Measurements from ENCODE around the gene LOXL3.

LOXL3 gene

DNA sequence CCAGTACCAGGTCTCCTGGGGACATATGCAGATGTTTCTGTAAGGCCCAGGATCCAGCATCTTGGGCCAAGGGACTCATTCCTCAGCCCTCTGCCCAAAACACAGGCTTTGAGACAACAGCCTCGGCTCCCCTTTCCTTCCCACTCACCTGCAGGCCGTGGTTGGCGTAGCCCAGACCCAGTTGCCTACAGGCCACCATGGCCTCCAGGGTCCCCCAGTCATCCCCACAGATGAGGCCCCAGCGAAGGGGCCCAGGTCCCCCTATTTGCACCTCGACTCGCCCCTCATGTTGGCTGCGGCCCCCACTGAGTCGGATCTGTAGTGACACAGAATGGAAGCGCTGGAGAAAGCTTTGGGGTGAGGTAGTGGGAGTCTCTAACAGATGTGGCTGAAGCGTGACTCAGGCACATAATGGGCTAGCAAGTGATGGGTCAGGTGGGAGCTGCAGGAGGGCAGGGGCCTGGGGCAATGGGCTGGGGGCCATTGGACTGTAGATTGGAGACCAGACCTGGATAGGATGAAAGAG is 18.2 kb downstream of the LOXL3 start:
- POLR2A ChIA-PET: no interaction called here

DNA sequence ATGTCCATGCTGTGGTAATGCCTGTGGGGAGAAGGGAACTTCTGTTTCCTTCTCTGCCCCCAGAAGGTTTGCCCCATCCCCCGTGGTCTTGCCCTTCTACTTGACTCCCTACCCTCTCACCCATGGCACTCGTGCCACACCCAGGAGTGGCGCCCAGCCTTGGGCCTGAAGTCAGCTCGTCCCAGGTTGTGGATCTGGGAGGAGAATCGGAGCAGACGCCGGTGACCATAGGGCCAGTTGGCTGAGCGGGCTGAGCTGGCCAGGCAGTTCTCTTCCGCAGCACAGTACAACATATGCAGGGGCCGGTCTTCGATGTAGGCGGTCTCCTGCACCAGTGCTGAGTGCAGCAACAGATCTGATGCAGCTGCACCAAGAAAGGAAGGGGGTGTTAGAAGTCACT is 19.3 kb downstream of the LOXL3 start:
- ChIA-PET CTCF (interaction anchor here (4.1 to 4.3 kb wide), 2 partner anchors 53 kb away, joined by 30 to 34 read pairs; partner anchors contain the start of genes CCDC142 and TTC31), POLR2A (no interaction called here)
- peaks cover 0 to 38% of the 10 kb centered on the region in 2 experiments; a peak in 1 of 3 replicates for H3K36me3 ChIP-seq (ENCODE audit: control insufficient read depth in 2 of 2, insufficient read depth in 1 of 2, low read length in 2 of 2)
- H3K4me1 ChIP-seq (ENCODE audit: control insufficient read depth, insufficient read depth, low read length): no peaks in the 10 kb centered on the region
- no peak overlapping the region for H3K27ac ChIP-seq (ENCODE audit: extremely low read depth, low read depth, low read length)
- TF ChIP-seq, protein P1, sequence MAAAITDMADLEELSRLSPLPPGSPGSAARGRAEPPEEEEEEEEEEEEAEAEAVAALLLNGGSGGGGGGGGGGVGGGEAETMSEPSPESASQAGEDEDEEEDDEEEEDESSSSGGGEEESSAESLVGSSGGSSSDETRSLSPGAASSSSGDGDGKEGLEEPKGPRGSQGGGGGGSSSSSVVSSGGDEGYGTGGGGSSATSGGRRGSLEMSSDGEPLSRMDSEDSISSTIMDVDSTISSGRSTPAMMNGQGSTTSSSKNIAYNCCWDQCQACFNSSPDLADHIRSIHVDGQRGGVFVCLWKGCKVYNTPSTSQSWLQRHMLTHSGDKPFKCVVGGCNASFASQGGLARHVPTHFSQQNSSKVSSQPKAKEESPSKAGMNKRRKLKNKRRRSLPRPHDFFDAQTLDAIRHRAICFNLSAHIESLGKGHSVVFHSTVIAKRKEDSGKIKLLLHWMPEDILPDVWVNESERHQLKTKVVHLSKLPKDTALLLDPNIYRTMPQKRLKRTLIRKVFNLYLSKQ (tag by site-specific recombination; IDR thresholded peaks at IDR 0.05; ENCODE audit: borderline replicate concordance): no peak
- TF ChIP-seq, protein P2, sequence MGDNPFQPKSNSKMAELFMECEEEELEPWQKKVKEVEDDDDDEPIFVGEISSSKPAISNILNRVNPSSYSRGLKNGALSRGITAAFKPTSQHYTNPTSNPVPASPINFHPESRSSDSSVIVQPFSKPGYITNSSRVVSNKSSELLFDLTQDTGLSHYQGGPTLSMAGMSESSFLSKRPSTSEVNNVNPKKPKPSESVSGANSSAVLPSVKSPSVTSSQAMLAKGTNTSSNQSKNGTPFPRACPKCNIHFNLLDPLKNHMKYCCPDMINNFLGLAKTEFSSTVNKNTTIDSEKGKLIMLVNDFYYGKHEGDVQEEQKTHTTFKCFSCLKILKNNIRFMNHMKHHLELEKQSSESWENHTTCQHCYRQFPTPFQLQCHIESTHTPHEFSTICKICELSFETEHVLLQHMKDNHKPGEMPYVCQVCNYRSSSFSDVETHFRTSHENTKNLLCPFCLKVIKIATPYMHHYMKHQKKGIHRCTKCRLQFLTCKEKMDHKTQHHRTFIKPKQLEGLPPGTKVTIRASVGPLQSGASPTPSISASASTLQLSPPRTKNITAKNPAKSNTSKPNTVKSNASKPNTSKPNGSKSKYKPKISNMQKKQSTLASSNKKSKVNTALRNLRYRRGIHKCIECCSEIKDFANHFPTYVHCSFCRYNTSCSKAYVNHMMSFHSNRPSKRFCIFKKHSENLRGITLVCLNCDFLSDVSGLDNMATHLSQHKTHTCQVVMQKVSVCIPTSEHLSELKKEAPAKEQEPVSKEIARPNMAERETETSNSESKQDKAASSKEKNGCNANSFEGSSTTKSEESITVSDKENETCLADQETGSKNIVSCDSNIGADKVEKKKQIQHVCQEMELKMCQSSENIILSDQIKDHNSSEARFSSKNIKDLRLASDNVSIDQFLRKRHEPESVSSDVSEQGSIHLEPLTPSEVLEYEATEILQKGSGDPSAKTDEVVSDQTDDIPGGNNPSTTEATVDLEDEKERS (tag by site-specific recombination; IDR thresholded peaks at IDR 0.05): no peak
- TF ChIP-seq, protein P3, sequence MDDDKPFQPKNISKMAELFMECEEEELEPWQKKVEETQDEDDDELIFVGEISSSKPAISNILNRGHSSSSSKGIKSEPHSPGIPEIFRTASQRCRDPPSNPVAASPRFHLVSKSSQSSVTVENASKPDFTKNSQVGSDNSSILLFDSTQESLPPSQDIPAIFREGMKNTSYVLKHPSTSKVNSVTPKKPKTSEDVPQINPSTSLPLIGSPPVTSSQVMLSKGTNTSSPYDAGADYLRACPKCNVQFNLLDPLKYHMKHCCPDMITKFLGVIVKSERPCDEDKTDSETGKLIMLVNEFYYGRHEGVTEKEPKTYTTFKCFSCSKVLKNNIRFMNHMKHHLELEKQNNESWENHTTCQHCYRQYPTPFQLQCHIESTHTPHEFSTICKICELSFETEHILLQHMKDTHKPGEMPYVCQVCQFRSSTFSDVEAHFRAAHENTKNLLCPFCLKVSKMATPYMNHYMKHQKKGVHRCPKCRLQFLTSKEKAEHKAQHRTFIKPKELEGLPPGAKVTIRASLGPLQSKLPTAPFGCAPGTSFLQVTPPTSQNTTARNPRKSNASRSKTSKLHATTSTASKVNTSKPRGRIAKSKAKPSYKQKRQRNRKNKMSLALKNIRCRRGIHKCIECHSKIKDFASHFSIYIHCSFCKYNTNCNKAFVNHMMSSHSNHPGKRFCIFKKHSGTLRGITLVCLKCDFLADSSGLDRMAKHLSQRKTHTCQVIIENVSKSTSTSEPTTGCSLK (tag by site-specific recombination; IDR thresholded peaks at IDR 0.05): no peak
- TF ChIP-seq, protein P4, sequence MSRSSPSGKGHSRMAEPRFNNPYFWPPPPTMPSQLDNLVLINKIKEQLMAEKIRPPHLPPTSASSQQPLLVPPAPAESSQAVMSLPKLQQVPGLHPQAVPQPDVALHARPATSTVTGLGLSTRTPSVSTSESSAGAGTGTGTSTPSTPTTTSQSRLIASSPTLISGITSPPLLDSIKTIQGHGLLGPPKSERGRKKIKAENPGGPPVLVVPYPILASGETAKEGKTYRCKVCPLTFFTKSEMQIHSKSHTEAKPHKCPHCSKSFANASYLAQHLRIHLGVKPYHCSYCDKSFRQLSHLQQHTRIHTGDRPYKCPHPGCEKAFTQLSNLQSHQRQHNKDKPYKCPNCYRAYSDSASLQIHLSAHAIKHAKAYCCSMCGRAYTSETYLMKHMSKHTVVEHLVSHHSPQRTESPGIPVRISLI (tag by site-specific recombination; IDR thresholded peaks at IDR 0.05): no peak
- TF ChIP-seq ZNF529 (tag by site-specific recombination; IDR thresholded peaks at IDR 0.05; ENCODE audit: insufficient replicate concordance) (no peak), ZNF677 (tag by site-specific recombination; IDR thresholded peaks at IDR 0.05) (no peak), REPIN1 (tag by site-specific recombination; IDR thresholded peaks at IDR 0.05; ENCODE audit: low read depth) (no peak), ZNF558 (tag by site-specific recombination; IDR thresholded peaks at IDR 0.05) (no peak), ZNF221 (tag by site-specific recombination; IDR thresholded peaks at IDR 0.05; ENCODE audit: borderline replicate concordance) (no peak), ZNF184 (tag by site-specific recombination; IDR thresholded peaks at IDR 0.05) (no peak), ZNF585B (tag by site-specific recombination; IDR thresholded peaks at IDR 0.05) (no peak), SP7 (tag by site-specific recombination; IDR thresholded peaks at IDR 0.05) (no peak), ZNF571 (tag by site-specific recombination; IDR thresholded peaks at IDR 0.05) (no peak), ZNF654 (tag by site-specific recombination; IDR thresholded peaks at IDR 0.05; ENCODE audit: low read depth) (no peak), KLF8 (tag by site-specific recombination; IDR thresholded peaks at IDR 0.05) (no peak), ZNF404 (tag by site-specific recombination; IDR thresholded peaks at IDR 0.05) (no peak)
- TF ChIP-seq, protein P5, sequence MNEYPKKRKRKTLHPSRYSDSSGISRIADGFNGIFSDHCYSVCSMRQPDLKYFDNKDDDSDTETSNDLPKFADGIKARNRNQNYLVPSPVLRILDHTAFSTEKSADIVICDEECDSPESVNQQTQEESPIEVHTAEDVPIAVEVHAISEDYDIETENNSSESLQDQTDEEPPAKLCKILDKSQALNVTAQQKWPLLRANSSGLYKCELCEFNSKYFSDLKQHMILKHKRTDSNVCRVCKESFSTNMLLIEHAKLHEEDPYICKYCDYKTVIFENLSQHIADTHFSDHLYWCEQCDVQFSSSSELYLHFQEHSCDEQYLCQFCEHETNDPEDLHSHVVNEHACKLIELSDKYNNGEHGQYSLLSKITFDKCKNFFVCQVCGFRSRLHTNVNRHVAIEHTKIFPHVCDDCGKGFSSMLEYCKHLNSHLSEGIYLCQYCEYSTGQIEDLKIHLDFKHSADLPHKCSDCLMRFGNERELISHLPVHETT (tag by site-specific recombination; IDR thresholded peaks at IDR 0.05): no peak
- H3K4me3 ChIP-seq (ENCODE audit: low read depth, low read length): no peak overlapping the region
- no peaks in the 10 kb centered on the region for H3K9me3 ChIP-seq (ENCODE audit: control insufficient read depth, insufficient read depth, low read depth, low read length)

More for the DNA sequence above, 18.2 kb downstream of the LOXL3 start:
- Histone ChIP-seq H3K4me1 (ENCODE audit: control insufficient read depth, insufficient read depth, low read length) (no peaks in the 10 kb centered on the region), H3K4me3 (ENCODE audit: low read depth, low read length) (no peak overlapping the region), H3K36me3 (ENCODE audit: control insufficient read depth in 2 of 2, insufficient read depth in 1 of 2, low read length in 2 of 2) (peaks cover 0 to 38% of the 10 kb centered on the region in 2 experiments; a peak in 1 of 3 replicates), H3K27ac (ENCODE audit: extremely low read depth, low read depth, low read length) (no peak overlapping the region), H3K9me3 (ENCODE audit: control insufficient read depth, insufficient read depth, low read depth, low read length) (no peaks in the 10 kb centered on the region)
- no peak for TF ChIP-seq ZNF76 (tag by site-specific recombination; IDR thresholded peaks at IDR 0.05; ENCODE audit: borderline replicate concordance, low read depth)
- no peak for TF ChIP-seq ZNF391 (tag by site-specific recombination; IDR thresholded peaks at IDR 0.05; ENCODE audit: borderline replicate concordance, low read depth)
- no peak for TF ChIP-seq ZNF473 (tag by site-specific recombination; IDR thresholded peaks at IDR 0.05)
- TF ChIP-seq, protein P6, sequence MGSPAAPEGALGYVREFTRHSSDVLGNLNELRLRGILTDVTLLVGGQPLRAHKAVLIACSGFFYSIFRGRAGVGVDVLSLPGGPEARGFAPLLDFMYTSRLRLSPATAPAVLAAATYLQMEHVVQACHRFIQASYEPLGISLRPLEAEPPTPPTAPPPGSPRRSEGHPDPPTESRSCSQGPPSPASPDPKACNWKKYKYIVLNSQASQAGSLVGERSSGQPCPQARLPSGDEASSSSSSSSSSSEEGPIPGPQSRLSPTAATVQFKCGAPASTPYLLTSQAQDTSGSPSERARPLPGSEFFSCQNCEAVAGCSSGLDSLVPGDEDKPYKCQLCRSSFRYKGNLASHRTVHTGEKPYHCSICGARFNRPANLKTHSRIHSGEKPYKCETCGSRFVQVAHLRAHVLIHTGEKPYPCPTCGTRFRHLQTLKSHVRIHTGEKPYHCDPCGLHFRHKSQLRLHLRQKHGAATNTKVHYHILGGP (tag by site-specific recombination; IDR thresholded peaks at IDR 0.05): no peak
- TF ChIP-seq ZNF423 (tag by site-specific recombination; IDR thresholded peaks at IDR 0.05): no peak
- TF ChIP-seq ZNF169 (tag by site-specific recombination; IDR thresholded peaks at IDR 0.05): no peak
- CTCF ChIA-PET: no interaction called here
